ENCODE results near the gene SNAP25.

DNA sequence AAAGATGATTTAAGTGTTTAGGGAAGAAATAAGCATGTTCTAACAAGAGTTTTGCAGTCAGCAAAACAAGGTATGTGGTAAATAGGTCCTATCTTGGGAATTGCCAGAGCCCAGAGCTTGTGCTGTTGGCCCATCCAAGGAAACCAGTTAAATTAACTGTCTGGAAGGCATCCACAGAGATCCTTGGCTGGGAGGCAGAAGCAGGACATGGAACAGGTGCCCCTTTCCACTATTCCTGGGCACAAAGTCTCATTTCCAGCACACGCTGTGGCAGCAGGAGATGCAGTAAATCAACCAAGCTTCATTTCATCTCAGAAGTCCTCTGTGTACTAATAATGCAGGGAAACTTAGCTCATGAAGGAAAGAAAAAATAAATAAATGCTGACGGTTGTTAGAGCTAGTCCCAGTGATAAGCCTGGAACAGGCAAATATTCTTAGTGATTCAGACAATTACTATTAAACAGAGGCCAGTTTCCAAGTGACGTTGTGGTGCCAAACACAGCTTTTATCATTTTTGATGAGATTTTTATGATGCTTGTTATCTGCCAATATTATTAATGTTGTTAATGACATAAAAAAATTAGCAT is 39.8 kb upstream of the SNAP25 start:
- TF ChIP-seq, protein P1, sequence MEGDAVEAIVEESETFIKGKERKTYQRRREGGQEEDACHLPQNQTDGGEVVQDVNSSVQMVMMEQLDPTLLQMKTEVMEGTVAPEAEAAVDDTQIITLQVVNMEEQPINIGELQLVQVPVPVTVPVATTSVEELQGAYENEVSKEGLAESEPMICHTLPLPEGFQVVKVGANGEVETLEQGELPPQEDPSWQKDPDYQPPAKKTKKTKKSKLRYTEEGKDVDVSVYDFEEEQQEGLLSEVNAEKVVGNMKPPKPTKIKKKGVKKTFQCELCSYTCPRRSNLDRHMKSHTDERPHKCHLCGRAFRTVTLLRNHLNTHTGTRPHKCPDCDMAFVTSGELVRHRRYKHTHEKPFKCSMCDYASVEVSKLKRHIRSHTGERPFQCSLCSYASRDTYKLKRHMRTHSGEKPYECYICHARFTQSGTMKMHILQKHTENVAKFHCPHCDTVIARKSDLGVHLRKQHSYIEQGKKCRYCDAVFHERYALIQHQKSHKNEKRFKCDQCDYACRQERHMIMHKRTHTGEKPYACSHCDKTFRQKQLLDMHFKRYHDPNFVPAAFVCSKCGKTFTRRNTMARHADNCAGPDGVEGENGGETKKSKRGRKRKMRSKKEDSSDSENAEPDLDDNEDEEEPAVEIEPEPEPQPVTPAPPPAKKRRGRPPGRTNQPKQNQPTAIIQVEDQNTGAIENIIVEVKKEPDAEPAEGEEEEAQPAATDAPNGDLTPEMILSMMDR (IDR thresholded peaks at IDR 0.05) = no peak
- TF ChIP-seq POLR2A (IDR thresholded peaks at IDR 0.05) = no peak
